AG04450 (cell line): ENCODE data around the gene NR2E1. TPM values are rescaled to one million over a fixed set of nuclear protein-coding genes. Genes with fewer than 3 reads are reported as not detected.

Source experiments
- CTCF ChIA-PET: fragments of 300-600, 350-600 bp; formaldehyde crosslinking; extraction: SDS; loops from one replicate; lab custom pipeline; 2022; ENCODE audit warnings: antibody characterized with exemption, inconsistent platforms; lab: Charles Lee
- POLR2A ChIA-PET: fragments of 350-600 bp; formaldehyde crosslinking; extraction: SDS; loops from one replicate; lab custom pipeline; 2021; ENCODE audit warnings: antibody characterized with exemption, inconsistent platforms; lab: Yijun Ruan, JAX
- DNase-seq: peaks from one replicate; pipeline ENCODE4 v3.0.0-alpha.2; 2011; ENCODE audit warnings: low read depth, low spot score
- H3K27ac ChIP-seq: one replicate; pipeline ENCODE4 v1.5.1; 2012; ENCODE audit warnings: low read depth, low read length, control low read depth
- H3K27me3 ChIP-seq: one replicate; pipeline ENCODE4 v1.6.0; 2012; ENCODE audit warnings: low read length; ENCODE audit not compliant: control insufficient read depth, insufficient read depth
- H3K4me3 ChIP-seq: 2 replicates; pipeline ENCODE4 v1.5.1; 2011; ENCODE audit warnings: mild to moderate bottlenecking, low read depth, low read length, control low read depth
- H3K9me3 ChIP-seq: 2 replicates; pipeline ENCODE4 v1.5.1; 2012; ENCODE audit warnings: low read length; ENCODE audit not compliant: control insufficient read depth, insufficient read depth
- CTCF ChIP-seq: IDR thresholded peaks from 2 replicates; pipeline ENCODE4 v1.5.1; 2011; ENCODE audit warnings: low read depth, low read length, control low read depth, inconsistent platforms
- polyA minus RNA-seq: library from RNA; depleted of rRNA, polyadenylated mRNA; stranded (reverse); fragments of >200 nt; gene quantifications from 2 replicates; pipeline ENCODE4 v1.2.3, GENCODE V29; 2011; rRNA and poly(A)+ RNA removed
- polyA plus RNA-seq: library from polyadenylated mRNA; depleted of rRNA; stranded (reverse); fragments of >200 nt; gene quantifications from 2 replicates; pipeline ENCODE4 v1.2.3, GENCODE V29; 2011; rRNA removed

NR2E1 gene
- polyA plus RNA-seq (not detected in 2 replicates), polyA minus RNA-seq (not detected in 2 replicates)

DNA sequence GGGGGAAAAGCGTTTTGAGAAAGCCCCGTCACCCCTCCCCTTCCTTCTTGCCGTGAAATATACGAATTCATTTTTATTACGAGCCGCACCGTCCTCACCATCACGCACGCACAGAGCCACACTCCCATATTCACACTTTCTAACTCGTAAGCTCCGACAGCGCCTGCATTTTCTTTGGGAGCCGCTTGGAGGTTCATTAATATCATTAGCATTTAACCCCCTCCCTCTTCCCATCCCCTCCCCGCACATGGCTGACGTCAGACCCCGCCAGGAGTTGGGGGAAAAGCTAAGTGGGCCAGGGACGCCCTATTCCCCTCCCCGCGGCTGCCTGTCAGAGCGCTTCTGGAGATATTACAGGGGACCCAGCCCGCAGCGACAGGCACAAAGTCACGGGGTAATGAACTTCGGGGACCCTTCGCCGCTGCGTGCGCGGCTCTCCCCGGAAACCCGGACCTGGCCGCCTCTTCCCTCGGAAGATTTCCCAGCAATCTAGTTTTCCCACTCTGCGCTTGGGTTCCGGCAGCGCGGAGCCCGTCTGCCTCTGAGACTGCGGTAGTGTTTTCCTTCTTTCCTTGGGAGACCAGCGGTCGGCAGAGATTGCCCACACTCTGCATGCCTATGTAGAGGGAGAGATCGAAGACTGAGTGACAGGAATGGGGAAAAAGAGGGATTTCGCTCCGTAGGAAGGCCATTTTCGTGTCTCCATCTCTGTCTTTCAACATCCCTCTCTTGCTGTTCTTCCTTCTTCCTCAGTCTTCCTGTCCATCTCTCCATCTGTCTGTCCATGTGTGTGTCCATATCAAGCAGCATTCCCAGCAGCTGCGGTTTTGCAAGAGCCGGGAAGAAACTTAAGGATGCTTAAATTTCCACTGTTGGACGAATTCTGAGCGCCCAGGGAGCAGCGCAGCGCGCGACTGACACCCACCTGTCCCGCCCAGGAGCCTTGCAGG, at the start of gene NR2E1:
NR2E1 (plus strand) TSS at position 309 of the 950 bp plus-strand sequence. CDS start 744 bp downstream, outside the sequence.
- peaks cover 96% of the 10 kb centered on the region for H3K27me3 ChIP-seq
- DNase-seq, result no peak
- POLR2A ChIA-PET, result no interaction called here
- no peak within 1 kb of the TSS for H3K27ac ChIP-seq
- no peak for TF ChIP-seq CTCF
- H3K4me3 ChIP-seq, result no peak within 1 kb of the TSS
- H3K9me3 ChIP-seq, result peaks cover 7% of the 10 kb centered on the region; the same call in 1 of the 2 replicates
- CTCF ChIA-PET, result no interaction called here

DNA sequence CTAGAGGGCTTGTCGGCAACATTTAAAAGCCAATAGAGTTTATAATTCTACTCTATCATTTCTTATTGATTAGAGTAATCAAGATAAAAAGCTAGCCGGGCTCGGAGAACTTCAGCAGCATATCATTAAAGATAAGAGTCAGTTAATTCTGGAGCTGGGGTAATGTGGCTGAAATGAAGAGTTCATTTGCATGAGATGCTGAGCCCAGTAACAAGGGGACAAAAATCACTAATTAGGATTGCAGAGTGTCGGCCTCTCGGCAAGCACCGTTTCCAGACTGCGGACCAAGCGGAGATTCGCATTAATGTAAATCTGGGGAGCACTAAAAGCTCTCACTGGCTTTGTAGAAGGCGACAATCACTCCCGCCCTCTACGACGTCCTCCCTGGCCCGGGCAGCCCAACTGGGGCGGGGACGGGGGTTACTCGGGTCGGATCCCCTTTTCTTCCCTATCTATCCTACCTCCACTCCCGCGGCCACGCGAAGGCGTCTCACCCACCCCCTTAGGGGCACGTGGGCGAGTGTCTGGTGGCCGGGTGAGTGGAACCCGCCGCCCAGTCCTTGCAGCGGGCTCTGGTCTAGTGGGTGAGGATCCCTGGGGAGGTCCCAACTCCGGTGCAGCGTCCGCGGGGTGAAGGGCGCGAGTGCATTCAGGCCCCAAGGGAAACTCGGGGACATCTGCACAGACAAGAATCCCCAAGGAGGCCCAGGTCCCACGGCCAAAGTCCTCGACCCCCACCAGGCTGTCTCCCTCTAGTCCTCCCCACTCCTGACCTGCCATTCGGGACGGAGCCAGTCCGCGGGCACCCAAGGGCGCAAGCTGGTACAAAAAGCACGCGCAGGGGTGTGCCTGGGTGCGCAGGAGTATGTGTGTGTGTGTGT, 49.0 kb upstream of the NR2E1 start:
- peaks cover 93% of the 10 kb centered on the region for H3K27me3 ChIP-seq
- no peak overlapping the region for H3K27ac ChIP-seq
- no peak for TF ChIP-seq CTCF
- DNase-seq, result no peak
- POLR2A ChIA-PET, result no interaction called here
- peaks cover 9% of the 10 kb centered on the region; the same call in 1 of the 2 replicates for H3K9me3 ChIP-seq
- CTCF ChIA-PET, result interaction anchor here (1.0 kb wide), 1 partner anchor 375 kb away, joined by 6 read pairs; no protein-coding TSS in a partner anchor
- H3K4me3 ChIP-seq, result no peak overlapping the region

GRCh38 chr6:108117427-108118358, 48.1 kb upstream of the NR2E1 start:
- ChIA-PET CTCF (no interaction called here), POLR2A (no interaction called here)
- Histone ChIP-seq H3K9me3 (peaks cover 9% of the 10 kb centered on the region; the same call in 1 of the 2 replicates), H3K4me3 (peak overlapping the region; percentile 66), H3K27ac (no peak overlapping the region), H3K27me3 (peaks cover 94% of the 10 kb centered on the region)
- TF ChIP-seq CTCF, result no peak
- DNase-seq, result no peak

- H3K9me3 ChIP-seq, result peaks cover 9% of the 10 kb centered on the region; the same call in 1 of the 2 replicates
- ChIA-PET POLR2A (no interaction called here), CTCF (no interaction called here)
- DNase-seq, result no peak
- H3K27me3 ChIP-seq, result peaks cover 93% of the 10 kb centered on the region
- peak overlapping the region; percentile 66 for H3K4me3 ChIP-seq
- H3K27ac ChIP-seq, result no peak overlapping the region
- no peak for TF ChIP-seq CTCF
Observed at GRCh38 chr6:108118359-108118724, 47.5 kb upstream of the NR2E1 start.
